Cardiac fibroblast (primary cell): ENCODE results near the gene FSTL3.
"Not testable (repeated sequence)": the region's sequence is repeated elsewhere in the genome, so short reads cannot be mapped to it uniquely, and the experiment has no call there.

Experiments used
- DNase-seq, 2 donors: peaks; one replicate each; pipeline versions ENCODE4 v3.0.0 to v3.0.0-alpha.2; 2010; ENCODE audit warnings: low read depth in 2 of 2
- H3K4me3 ChIP-seq, 2 donors: replicated peaks in 1 of 2; 1 replicate in 1 of 2; 2 replicates in 1 of 2; pipeline ENCODE4 v1.5.1; 2011; ENCODE audit warnings: low read depth in 2 of 2, low read length in 2 of 2, mild to moderate bottlenecking in 2 of 2, moderate library complexity in 1 of 2
- TF ChIP-seq, protein P1 (sequence below): IDR thresholded peaks from one replicate; pipeline ENCODE4 v1.5.1; 2011; ENCODE audit warnings: low read depth, mild to moderate bottlenecking, low read length, inconsistent platforms

Gene FSTL3

DNA sequence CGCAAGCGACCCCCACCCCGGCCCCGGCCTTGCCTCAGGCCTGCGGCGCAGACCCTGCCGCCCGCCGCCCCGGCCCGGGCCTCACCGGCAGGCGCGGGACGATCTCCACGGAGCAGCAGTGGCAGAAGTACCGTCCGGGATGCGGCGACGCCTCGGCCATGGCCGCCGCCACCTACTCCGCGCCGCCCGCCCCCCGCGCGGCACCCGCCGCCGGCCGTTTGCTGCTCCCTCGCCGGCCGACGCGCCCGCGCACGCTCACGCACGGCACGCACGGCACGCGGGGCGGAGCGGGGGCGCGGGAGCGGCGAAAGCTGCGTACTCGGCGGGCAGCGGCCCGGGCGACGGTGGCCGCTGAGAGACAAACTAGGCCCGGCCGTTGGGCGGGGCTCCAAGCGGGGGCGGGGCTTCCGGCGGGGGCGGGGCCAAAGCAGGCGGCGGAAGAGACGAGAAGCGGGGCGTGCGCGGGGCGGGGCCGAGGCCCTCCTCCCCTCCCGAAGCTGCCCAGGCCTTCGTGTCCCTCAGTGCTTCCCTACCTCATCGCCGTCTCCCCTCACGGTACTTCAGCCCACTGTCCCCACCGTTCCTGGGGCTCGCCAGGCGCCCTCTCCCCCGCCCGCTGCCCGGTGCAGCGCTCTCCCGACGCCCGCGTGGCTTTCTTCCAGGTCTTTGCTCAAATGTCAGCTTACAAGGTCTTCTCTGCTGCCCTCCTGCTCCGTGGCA lies 13.1 kb upstream of the FSTL3 start, which contains the start of gene RNF126:
TSS of gene RNF126 (minus strand) at position 253 of the 720 bp plus-strand sequence. CDS start at position 160, 93 bp downstream.
- H3K4me3 ChIP-seq: peak within 1 kb of the TSS; percentile 81 to 84
- TF ChIP-seq, protein P1, sequence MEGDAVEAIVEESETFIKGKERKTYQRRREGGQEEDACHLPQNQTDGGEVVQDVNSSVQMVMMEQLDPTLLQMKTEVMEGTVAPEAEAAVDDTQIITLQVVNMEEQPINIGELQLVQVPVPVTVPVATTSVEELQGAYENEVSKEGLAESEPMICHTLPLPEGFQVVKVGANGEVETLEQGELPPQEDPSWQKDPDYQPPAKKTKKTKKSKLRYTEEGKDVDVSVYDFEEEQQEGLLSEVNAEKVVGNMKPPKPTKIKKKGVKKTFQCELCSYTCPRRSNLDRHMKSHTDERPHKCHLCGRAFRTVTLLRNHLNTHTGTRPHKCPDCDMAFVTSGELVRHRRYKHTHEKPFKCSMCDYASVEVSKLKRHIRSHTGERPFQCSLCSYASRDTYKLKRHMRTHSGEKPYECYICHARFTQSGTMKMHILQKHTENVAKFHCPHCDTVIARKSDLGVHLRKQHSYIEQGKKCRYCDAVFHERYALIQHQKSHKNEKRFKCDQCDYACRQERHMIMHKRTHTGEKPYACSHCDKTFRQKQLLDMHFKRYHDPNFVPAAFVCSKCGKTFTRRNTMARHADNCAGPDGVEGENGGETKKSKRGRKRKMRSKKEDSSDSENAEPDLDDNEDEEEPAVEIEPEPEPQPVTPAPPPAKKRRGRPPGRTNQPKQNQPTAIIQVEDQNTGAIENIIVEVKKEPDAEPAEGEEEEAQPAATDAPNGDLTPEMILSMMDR: no peak
- DNase-seq: peak; percentile 91 to 95

DNA sequence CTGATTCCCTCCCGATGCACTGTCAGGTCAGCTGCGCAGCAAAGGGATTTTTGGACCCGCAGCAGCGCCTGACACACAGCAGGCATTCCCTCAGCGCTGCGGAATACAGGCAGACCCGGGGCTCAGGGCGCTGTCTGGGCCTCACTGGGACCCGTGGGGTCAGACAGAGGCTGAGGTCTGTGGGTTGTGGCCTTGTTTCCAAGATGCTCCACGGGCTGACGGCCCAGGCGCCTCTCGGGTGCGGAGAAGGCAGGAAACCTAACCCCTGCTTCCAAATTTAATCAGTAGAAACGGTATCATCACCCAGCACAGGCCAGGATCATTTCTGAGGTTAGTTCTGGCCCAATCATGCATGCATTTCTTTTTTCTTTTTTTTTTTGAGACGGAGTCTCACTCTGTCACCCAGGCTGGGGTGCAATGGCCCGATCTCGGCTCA lies 12.5 kb upstream of the FSTL3 start:
- no peak for DNase-seq
- H3K4me3 ChIP-seq: peak overlapping the region; percentile 36 to 84
- TF ChIP-seq, protein P1: no peak

DNA sequence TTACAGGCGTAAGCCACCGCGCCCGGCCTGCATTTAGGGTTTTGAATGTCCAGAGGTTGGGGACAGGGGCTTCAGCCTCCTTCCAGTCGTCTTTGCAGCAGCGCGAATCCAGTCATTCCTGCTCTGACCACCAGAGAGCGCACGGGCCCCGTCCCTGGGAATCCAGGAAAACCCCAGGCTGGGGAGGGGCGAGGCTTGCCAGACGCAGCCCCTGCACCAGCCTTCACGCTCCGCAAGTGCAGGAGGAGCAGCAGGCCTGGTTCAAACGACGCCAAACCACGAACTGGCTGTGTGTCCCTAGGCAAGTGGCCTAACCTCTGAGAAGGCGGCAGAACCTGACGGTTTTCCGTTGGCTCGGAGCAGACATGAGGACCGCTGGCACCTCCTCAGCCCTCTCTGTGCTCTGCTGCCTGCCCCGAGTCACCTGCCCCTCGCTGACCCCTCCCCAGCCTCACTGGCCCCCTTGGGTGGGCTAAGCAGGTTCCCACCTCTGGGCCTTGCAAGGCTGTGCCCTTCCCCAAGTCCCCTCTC lies 11.2 kb upstream of the FSTL3 start:
- peak; percentile 79 to 83 for DNase-seq
- TF ChIP-seq, protein P1: peak; percentile 92
- H3K4me3 ChIP-seq: peak overlapping the region; percentile 17 to 32

DNA sequence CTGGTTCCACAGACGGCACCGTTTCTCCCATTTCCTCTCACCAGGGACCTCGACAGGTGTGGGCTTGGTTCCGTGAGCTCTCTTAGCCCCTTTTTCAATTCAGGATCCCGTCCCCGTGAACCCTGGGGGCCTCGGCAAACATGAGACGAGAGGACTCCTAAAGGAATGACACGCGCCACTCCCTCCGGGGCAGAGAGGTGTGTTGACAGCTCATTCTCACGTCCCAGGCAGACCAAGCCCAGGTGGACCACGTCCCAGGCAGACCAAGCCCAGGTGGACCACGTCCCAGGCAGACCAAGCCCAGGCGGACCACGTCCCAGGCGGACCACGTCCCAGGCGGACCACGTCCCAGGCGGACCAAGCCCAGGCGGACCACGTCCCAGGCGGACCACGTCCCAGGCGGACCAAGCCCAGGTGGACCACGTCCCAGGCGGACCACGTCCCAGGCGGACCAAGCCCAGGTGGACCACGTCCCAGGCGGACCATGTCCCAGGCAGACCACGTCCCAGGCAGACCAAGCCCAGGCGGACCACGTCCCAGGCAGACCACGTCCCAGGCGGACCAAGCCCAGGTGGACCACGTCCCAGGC lies 9.1 kb upstream of the FSTL3 start:
- not testable (repeated sequence) for DNase-seq, H3K4me3 ChIP-seq

DNA sequence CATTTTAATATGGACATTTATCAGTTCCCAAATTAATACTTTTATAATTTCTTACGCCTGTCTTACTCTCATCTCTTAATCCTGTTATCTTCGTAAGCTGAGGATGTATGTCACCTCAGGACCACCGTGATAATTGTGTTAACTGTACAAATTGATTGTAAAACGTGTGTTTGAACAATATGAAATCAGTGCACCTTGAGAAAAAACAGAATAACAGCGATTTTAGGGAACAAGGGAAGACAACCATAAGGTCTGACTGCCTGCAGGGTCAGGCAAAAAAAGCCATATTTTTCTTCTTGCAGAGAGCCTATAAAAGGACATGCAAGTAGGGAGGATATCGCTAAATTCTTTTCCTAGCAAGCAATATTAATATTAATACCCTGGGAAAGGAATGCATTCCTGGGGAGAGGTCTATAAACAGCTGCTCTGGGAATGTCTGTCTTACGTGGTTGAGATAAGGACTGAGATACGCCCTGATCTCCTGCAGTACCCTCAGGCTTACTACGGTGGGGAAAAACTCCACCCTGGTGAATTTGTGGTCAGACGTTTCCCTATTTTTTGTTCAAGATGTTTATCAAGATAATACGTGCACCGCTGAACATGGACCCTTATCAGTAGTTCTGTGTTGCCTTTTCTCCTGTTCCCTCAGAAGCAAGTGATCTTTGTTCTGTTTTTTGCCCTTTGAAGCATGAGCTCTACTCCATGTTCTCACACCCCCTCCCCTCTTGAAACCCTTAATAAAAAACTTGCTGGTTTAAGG lies 7.3 kb upstream of the FSTL3 start:
- not testable (repeated sequence) for DNase-seq, H3K4me3 ChIP-seq

DNA sequence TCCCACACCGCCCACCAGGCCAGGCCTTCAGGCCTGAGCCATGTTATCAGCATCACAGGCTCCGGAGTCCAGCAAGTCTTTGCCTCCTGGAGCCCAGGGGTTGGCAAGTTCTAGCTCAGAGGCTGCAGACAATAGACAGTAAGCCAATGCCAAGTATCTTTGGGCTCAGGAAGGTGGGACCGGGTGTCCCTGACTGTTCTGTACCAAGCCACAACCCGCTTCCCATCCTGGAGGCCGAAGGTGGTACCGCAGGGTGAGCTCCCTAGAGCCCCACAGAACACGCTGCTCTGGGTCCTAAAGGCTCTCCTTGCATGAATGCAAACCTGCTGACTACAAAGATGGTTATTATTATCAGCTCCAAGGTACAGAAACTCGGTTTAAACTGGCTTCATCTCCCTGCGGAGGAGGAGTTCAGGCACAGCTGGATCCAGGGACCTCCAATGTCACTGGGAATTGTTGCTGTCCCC lies 5.5 kb upstream of the FSTL3 start:
- TF ChIP-seq, protein P1: peak; percentile 13
- H3K4me3 ChIP-seq: no peak overlapping the region
- no peak for DNase-seq

DNA sequence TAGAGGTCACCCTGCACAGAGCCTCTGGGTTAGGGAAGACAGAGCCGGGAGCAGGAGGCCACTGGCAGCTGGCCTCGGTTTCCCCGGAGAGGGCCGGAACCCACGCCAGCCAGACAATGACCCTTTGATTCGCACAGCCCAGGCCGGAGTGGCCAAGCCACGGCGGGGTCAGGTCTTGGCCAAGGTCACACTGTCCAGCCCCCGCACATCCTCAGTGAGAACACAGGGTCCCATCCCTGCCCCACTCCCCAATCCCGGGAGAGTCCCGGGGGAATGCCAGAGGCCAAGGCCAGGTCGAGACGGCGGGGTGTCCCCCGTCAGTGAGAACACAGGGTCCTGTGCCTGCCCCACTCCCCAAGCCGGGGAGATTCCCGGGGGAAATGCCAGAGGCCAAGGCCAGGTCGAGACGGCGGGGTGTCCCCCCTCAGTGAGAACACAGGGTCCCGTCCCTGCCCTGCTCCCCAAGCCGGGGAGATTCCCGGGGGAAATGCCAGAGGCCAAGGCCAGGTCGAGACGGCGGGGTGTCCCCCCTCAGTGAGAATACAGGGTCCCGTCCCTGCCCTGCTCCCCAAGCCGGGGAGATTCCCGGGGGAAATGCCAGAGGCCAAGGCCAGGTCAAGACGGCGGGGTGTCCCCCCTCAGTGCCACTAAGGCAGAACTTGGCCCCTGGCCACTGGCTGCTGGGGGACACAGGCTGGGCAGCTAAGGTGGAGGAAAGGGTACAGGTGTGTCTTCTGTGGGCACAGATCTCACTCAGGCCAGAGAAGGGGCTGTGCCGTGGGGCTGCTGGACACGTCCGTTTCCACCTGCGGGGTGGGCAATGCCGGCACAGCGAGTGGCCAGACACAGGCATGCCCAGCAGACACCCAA lies 1.7 kb upstream of the FSTL3 start:
- TF ChIP-seq, protein P1: no peak
- DNase-seq: no peak
- H3K4me3 ChIP-seq: no peak overlapping the region
